WTC11 (cell line): ENCODE data around the gene INPP4A. TPM values are rescaled to one million over a fixed set of nuclear protein-coding genes. Genes with fewer than 3 reads are reported as not detected.

Experiments used
- ATAC-seq: fragments of 200-7000 bp; cut with Tn5 transposase; 2 replicates; pipeline ENCODE4 v1.10.0; 2021; ENCODE audit warnings: mild to moderate bottlenecking, moderate library complexity
- CTCF ChIA-PET: fragments of 300-600 bp; sonication (Branson Sonifier 250); formaldehyde crosslinking; loops from one replicate; lab custom pipeline; 2021; ENCODE audit warnings: antibody characterized with exemption; lab: Charles Lee
- POLR2A ChIA-PET: fragments of 350-600 bp; sonication (Branson Sonifier 250); formaldehyde crosslinking; loops from one replicate; lab custom pipeline; 2021; ENCODE audit warnings: antibody characterized with exemption; lab: Charles Lee
- DNase-seq: peaks from one replicate; pipeline ENCODE4 v3.0.0; 2021; ENCODE audit warnings: low spot score
- H3K27ac Mint-ChIP-seq: 2 replicates; pipeline ENCODE4 v1.8.0; 2021; ENCODE audit warnings: mixed read lengths
- H3K27me3 Mint-ChIP-seq: 2 replicates; pipeline ENCODE4 v1.8.0; 2021; ENCODE audit warnings: low read depth, mild to moderate bottlenecking, moderate library complexity, mixed read lengths
- H3K36me3 Mint-ChIP-seq: 2 replicates; pipeline ENCODE4 v1.8.0; 2021; ENCODE audit warnings: mixed read lengths
- H3K4me1 Mint-ChIP-seq: 2 replicates; pipeline ENCODE4 v1.8.0; 2022; ENCODE audit warnings: mixed read lengths
- H3K4me3 Mint-ChIP-seq: 2 replicates; pipeline ENCODE4 v1.8.0; 2021; ENCODE audit warnings: mild to moderate bottlenecking, moderate library complexity, mixed read lengths
- H3K9me3 Mint-ChIP-seq: 2 replicates; pipeline ENCODE4 v1.8.0; 2021; ENCODE audit warnings: mixed read lengths
- FOXJ3 ChIP-seq: sonication (generic); formaldehyde crosslinking; IDR thresholded peaks from 2 replicates; pipeline ENCODE4 v1.9.0; 2021; ENCODE audit warnings: missing genetic modification reagents, mild to moderate bottlenecking, borderline replicate concordance
- FOXK1 ChIP-seq: sonication (generic); formaldehyde crosslinking; IDR thresholded peaks from 2 replicates; pipeline ENCODE4 v1.8.0; 2022; ENCODE audit warnings: mild to moderate bottlenecking, moderate library complexity, missing genetic modification reagents
- GABPB1 ChIP-seq: sonication (generic); formaldehyde crosslinking; IDR thresholded peaks from 2 replicates; pipeline ENCODE4 v1.8.1; 2023; ENCODE audit warnings: mild to moderate bottlenecking, missing genetic modification reagents
- MYBL2 ChIP-seq: sonication (generic); formaldehyde crosslinking; IDR thresholded peaks from 2 replicates; pipeline ENCODE4 v1.8.1; 2023; ENCODE audit warnings: mild to moderate bottlenecking, moderate library complexity, missing genetic modification reagents
- NR3C1 ChIP-seq: sonication (generic); formaldehyde crosslinking; conservative IDR thresholded peaks from 2 replicates; pipeline ENCODE4 v1.8.1; 2023; ENCODE audit warnings: low read depth, mild to moderate bottlenecking, missing genetic modification reagents
- PRRX2 ChIP-seq: fragments of 250-450 bp; sonication (Bioruptor Pico); IDR thresholded peaks from 2 replicates; pipeline ENCODE4 v1.8.0; 2021; ENCODE audit warnings: mild to moderate bottlenecking
- SMAD3 ChIP-seq: sonication (generic); formaldehyde crosslinking; IDR thresholded peaks from 2 replicates; pipeline ENCODE4 v1.8.0; 2022; ENCODE audit warnings: missing genetic modification reagents, mild to moderate bottlenecking, borderline replicate concordance
- ZNF121 ChIP-seq: sonication (generic); formaldehyde crosslinking; IDR thresholded peaks from 2 replicates; pipeline ENCODE4 v1.8.0; 2023; ENCODE audit warnings: missing genetic modification reagents
- ZNF138 ChIP-seq: sonication (generic); formaldehyde crosslinking; conservative IDR thresholded peaks from 2 replicates; pipeline ENCODE4 v1.8.1; 2022; ENCODE audit warnings: mild to moderate bottlenecking, moderate library complexity, missing genetic modification reagents
- total RNA-seq: library from RNA; stranded (reverse); gene quantifications from 3 replicates; pipeline ENCODE4 v1.2.3, GENCODE V29; 2021
- TF ChIP-seq, protein P1 (sequence below): fragments of 250-450 bp; sonication (Bioruptor Pico); IDR thresholded peaks from 2 replicates; pipeline ENCODE4 v1.9.0; 2021; ENCODE audit warnings: mild to moderate bottlenecking, borderline replicate concordance
- TF ChIP-seq, protein P2 (sequence below): fragments of 250-450 bp; sonication (Bioruptor Pico); IDR thresholded peaks from 2 replicates; pipeline ENCODE4 v2.1.2; 2022; ENCODE audit warnings: mild to moderate bottlenecking, moderate library complexity
- TF ChIP-seq, protein P3 (sequence below): sonication (generic); formaldehyde crosslinking; IDR thresholded peaks from 2 replicates; pipeline ENCODE4 v1.8.0; 2022; ENCODE audit warnings: mild to moderate bottlenecking, missing genetic modification reagents
- TF ChIP-seq, protein P4 (sequence below): fragments of 250-450 bp; sonication (Bioruptor Pico); IDR thresholded peaks from 2 replicates; pipeline ENCODE4 v1.9.0; 2021; ENCODE audit warnings: mild to moderate bottlenecking
- TF ChIP-seq, protein P5 (sequence below): fragments of 200-600 bp; IDR thresholded peaks from 2 replicates; pipeline ENCODE4 v1.8.0; 2022; ENCODE audit warnings: antibody characterized with exemption
- TF ChIP-seq, protein P6 (sequence below): sonication (generic); formaldehyde crosslinking; IDR thresholded peaks from 2 replicates; pipeline ENCODE4 v1.8.1; 2023; ENCODE audit warnings: mild to moderate bottlenecking, missing genetic modification reagents, borderline replicate concordance

INPP4A gene
- total RNA-seq, 1 experiment from 2014 or later: 38.3 TPM

DNA sequence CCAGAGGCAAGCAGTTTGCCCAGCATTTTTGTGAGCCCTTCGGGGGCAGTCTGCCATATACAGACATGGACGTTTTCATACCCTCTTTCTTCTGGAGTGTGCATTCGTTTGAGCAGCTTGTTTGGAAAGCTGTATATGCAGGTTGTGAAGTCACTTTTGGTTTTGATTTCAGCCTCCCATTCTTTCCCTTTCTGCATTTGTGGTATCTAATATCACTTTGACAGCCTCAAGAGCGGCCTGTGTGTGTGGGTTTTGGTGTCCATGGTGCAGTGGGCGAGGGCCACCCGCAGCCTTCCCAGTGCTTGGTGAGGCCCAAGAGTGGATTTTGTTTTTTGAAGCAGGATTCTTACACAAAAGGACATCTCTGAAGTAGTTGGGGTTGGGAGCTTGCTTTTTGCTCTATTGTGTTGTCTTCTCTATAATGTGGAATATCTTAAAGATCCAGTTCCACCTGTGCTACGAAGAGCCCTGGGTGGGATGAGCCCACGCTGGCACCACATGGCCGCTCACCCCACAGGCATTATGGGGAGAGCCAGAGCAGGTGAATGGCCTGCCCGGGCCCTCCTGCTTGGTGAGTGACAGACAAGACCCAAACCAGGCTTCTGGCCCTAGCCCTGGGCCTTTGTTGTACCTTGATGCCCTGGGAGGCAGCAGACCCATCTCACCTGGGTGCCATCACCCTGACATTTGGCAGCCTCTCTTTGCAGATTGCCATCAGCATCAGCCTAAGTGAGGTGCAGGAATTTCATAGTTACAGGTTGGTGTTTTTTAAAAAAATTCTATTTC, 29.5 kb downstream of the INPP4A start:
- DNase-seq: no peak
- no peak for ATAC-seq
- ChIA-PET CTCF (interaction anchor here (1.3 to 3.3 kb wide), 2 partner anchors 14 to 95 kb away, joined by 4 to 14 read pairs; no protein-coding TSS in a partner anchor), POLR2A (no interaction called here)
- H3K4me1 Mint-ChIP-seq: peaks cover 38% of the 10 kb centered on the region
- peak overlapping the region; percentile 52; the same call in 1 of the 2 replicates for H3K27ac Mint-ChIP-seq
- no peak overlapping the region for H3K4me3 Mint-ChIP-seq
- TF ChIP-seq, protein P1, sequence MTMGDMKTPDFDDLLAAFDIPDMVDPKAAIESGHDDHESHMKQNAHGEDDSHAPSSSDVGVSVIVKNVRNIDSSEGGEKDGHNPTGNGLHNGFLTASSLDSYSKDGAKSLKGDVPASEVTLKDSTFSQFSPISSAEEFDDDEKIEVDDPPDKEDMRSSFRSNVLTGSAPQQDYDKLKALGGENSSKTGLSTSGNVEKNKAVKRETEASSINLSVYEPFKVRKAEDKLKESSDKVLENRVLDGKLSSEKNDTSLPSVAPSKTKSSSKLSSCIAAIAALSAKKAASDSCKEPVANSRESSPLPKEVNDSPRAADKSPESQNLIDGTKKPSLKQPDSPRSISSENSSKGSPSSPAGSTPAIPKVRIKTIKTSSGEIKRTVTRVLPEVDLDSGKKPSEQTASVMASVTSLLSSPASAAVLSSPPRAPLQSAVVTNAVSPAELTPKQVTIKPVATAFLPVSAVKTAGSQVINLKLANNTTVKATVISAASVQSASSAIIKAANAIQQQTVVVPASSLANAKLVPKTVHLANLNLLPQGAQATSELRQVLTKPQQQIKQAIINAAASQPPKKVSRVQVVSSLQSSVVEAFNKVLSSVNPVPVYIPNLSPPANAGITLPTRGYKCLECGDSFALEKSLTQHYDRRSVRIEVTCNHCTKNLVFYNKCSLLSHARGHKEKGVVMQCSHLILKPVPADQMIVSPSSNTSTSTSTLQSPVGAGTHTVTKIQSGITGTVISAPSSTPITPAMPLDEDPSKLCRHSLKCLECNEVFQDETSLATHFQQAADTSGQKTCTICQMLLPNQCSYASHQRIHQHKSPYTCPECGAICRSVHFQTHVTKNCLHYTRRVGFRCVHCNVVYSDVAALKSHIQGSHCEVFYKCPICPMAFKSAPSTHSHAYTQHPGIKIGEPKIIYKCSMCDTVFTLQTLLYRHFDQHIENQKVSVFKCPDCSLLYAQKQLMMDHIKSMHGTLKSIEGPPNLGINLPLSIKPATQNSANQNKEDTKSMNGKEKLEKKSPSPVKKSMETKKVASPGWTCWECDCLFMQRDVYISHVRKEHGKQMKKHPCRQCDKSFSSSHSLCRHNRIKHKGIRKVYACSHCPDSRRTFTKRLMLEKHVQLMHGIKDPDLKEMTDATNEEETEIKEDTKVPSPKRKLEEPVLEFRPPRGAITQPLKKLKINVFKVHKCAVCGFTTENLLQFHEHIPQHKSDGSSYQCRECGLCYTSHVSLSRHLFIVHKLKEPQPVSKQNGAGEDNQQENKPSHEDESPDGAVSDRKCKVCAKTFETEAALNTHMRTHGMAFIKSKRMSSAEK (CRISPR knock-in tag): no peak
- TF ChIP-seq GABPB1 (CRISPR knock-in tag) (no peak), SMAD3 (no peak), MYBL2 (CRISPR knock-in tag) (no peak), NR3C1 (no peak), ZNF121 (CRISPR knock-in tag) (no peak)
- TF ChIP-seq, protein P2, sequence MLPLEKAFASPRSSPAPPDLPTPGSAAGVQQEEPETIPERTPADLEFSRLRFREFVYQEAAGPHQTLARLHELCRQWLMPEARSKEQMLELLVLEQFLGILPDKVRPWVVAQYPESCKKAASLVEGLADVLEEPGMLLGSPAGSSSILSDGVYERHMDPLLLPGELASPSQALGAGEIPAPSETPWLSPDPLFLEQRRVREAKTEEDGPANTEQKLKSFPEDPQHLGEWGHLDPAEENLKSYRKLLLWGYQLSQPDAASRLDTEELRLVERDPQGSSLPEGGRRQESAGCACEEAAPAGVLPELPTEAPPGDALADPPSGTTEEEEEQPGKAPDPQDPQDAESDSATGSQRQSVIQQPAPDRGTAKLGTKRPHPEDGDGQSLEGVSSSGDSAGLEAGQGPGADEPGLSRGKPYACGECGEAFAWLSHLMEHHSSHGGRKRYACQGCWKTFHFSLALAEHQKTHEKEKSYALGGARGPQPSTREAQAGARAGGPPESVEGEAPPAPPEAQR: no peak
- peaks cover 6% of the 10 kb centered on the region; the same call in 1 of the 2 replicates for H3K36me3 Mint-ChIP-seq
- no peaks in the 10 kb centered on the region for H3K9me3 Mint-ChIP-seq
- no peaks in the 10 kb centered on the region for H3K27me3 Mint-ChIP-seq

DNA sequence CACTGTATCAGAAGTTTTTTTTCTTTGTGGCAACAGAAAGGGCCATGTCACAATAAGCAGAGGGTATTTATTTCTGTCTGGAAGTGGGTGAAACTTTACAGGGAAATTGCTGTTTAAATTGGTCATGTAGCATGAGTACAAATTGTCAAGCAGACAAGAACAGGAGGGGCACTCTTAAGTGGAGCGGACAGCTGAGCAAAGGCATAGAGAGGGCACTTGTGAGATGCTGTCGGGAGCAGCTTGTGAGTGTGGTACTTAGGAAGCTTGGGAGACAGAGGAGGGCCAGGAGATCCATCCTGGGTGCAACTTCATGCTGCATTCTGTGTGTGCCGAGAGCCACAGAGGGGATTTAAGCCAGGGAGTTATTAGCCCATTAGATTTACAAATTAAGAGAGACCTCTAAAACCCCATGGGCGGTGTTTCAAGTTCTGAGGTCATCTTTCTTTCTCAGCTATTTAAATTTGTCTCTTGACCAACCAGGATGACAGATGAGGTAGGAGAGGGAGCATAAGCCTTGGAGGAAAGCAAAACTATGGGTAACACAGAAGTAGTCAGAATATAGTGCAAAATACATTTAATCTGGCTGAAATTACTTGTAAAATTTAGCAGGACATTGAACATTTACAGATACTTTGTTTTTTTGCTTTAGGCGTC, 30.4 kb downstream of the INPP4A start:
- TF ChIP-seq, protein P3, sequence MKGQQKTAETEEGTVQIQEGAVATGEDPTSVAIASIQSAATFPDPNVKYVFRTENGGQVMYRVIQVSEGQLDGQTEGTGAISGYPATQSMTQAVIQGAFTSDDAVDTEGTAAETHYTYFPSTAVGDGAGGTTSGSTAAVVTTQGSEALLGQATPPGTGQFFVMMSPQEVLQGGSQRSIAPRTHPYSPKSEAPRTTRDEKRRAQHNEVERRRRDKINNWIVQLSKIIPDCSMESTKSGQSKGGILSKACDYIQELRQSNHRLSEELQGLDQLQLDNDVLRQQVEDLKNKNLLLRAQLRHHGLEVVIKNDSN (CRISPR knock-in tag): no peak
- TF ChIP-seq, protein P4, sequence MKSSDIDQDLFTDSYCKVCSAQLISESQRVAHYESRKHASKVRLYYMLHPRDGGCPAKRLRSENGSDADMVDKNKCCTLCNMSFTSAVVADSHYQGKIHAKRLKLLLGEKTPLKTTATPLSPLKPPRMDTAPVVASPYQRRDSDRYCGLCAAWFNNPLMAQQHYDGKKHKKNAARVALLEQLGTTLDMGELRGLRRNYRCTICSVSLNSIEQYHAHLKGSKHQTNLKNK (CRISPR knock-in tag): no peak
- TF ChIP-seq PRRX2 (CRISPR knock-in tag) (no peak), FOXK1 (CRISPR knock-in tag) (no peak), FOXJ3 (CRISPR knock-in tag) (no peak), ZNF138 (no peak)
- TF ChIP-seq, protein P5, sequence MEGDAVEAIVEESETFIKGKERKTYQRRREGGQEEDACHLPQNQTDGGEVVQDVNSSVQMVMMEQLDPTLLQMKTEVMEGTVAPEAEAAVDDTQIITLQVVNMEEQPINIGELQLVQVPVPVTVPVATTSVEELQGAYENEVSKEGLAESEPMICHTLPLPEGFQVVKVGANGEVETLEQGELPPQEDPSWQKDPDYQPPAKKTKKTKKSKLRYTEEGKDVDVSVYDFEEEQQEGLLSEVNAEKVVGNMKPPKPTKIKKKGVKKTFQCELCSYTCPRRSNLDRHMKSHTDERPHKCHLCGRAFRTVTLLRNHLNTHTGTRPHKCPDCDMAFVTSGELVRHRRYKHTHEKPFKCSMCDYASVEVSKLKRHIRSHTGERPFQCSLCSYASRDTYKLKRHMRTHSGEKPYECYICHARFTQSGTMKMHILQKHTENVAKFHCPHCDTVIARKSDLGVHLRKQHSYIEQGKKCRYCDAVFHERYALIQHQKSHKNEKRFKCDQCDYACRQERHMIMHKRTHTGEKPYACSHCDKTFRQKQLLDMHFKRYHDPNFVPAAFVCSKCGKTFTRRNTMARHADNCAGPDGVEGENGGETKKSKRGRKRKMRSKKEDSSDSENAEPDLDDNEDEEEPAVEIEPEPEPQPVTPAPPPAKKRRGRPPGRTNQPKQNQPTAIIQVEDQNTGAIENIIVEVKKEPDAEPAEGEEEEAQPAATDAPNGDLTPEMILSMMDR: no peak
- TF ChIP-seq, protein P6, sequence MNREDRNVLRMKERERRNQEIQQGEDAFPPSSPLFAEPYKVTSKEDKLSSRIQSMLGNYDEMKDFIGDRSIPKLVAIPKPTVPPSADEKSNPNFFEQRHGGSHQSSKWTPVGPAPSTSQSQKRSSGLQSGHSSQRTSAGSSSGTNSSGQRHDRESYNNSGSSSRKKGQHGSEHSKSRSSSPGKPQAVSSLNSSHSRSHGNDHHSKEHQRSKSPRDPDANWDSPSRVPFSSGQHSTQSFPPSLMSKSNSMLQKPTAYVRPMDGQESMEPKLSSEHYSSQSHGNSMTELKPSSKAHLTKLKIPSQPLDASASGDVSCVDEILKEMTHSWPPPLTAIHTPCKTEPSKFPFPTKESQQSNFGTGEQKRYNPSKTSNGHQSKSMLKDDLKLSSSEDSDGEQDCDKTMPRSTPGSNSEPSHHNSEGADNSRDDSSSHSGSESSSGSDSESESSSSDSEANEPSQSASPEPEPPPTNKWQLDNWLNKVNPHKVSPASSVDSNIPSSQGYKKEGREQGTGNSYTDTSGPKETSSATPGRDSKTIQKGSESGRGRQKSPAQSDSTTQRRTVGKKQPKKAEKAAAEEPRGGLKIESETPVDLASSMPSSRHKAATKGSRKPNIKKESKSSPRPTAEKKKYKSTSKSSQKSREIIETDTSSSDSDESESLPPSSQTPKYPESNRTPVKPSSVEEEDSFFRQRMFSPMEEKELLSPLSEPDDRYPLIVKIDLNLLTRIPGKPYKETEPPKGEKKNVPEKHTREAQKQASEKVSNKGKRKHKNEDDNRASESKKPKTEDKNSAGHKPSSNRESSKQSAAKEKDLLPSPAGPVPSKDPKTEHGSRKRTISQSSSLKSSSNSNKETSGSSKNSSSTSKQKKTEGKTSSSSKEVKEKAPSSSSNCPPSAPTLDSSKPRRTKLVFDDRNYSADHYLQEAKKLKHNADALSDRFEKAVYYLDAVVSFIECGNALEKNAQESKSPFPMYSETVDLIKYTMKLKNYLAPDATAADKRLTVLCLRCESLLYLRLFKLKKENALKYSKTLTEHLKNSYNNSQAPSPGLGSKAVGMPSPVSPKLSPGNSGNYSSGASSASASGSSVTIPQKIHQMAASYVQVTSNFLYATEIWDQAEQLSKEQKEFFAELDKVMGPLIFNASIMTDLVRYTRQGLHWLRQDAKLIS (CRISPR knock-in tag): no peak
- H3K27me3 Mint-ChIP-seq: no peaks in the 10 kb centered on the region
- H3K27ac Mint-ChIP-seq: peak overlapping the region; percentile 25; the same call in 1 of the 2 replicates
- CTCF ChIA-PET: interaction anchor here (1.3 to 3.3 kb wide), 2 partner anchors 13 to 94 kb away, joined by 4 to 14 read pairs; no protein-coding TSS in a partner anchor
- no peak overlapping the region for H3K4me3 Mint-ChIP-seq
- DNase-seq: no peak
- no peaks in the 10 kb centered on the region for H3K9me3 Mint-ChIP-seq
- H3K36me3 Mint-ChIP-seq: 0 out of 2 replicates have a peak, but pooled peaks cover 2% of the 10 kb centered on the region
- ATAC-seq: peak; percentile 18; the same call in 1 of the 2 replicates
- POLR2A ChIA-PET: no interaction called here
- H3K4me1 Mint-ChIP-seq: peaks cover 46% of the 10 kb centered on the region
